Activated CD8-positive, alpha-beta memory T cell treated with anti-CD3 and anti-CD28 coated beads, Interleukin-2, amount 50 U/mL, for 24 hours (primary cell): ENCODE measurements around the gene FOXF1.

Source experiments
- DNase-seq: peaks from one replicate; pipeline ENCODE4 v3.0.0-alpha.2; 2020; ENCODE audit errors: extremely low read depth

FOXF1 gene

DNA sequence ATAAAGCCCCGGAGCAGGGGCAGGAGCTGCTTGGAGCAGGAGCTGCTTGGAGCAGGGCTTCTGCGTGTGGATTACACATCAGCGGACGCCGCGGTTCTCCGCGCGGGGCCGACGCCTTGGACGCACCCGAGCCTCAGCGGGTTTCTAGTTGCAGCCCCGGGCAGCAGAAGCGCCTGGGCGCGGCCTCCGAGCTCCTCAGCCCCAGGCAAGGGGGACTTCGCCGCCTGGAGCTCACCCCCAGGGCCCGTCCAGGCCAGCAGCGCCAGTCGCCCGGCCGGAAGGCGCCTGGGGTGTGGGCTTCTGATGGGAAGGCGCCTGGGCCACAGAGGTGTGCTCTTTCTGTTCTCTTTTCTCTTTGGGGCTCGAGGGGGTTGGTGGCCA, 6.3 kb downstream of the FOXF1 start:
- no peak for DNase-seq

GRCh38 chr16:86517033-86517432, 6.7 kb downstream of the FOXF1 start:
- DNase-seq: no peak

DNA sequence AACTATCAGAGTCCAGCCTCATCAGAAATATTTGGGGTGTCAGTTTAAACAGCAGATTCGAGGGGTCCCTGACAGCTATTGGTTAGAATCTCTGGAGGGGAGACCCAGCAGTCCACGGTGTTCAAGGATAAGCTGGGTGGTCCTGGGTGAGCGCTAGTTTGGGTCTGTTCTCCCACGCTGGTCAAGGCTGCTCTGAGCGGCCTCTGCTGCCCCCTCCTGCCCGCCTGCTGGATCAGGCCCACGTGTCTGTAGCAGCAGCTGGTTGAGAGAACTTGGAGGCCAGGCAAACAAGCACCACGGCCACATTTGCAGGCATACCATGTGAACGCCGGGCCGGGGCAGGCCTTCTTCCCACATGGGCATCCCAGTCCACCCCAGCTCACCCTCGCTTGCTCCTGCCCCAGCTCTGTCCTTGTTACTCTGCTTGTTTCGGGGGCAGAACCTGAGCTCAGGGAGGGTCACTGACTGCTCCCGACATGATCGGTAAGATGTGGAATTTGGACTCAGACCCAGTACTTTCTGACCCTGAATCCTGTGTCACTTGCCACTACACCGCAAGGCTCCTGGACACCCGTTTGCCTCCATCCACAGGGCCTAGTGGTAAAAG, 7.4 kb downstream of the FOXF1 start:
- no peak for DNase-seq

DNA sequence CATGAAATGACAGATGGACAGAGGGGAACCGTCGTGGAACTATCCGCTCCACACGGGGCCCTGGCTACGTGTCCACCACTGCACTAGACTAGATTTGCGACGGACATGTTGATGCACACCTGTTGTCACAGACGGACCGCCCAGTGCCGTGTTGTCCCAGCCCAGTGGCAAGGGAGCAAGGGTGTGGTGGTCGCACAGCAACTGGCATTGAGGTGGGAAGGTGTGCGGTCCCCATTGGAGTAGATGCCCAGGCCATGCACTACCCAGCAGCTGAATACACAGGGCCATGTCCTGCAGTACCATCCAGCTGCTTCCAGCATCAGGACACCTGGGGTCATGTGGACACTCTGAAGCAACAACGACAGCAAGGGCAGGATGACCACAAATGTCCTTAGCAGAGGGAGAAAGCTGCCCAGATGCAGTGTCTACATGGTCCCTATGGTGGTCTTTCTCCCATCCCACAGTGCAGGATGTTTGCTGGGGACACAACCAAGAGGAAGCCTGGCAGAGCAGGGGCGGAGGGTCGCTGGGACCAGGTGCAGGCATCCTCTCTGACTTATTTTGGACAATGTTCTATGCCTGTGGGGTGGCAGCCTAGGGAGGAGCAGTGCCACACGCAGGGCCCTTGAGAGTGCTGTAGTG, 8.8 kb downstream of the FOXF1 start:
- DNase-seq: no peak

DNA sequence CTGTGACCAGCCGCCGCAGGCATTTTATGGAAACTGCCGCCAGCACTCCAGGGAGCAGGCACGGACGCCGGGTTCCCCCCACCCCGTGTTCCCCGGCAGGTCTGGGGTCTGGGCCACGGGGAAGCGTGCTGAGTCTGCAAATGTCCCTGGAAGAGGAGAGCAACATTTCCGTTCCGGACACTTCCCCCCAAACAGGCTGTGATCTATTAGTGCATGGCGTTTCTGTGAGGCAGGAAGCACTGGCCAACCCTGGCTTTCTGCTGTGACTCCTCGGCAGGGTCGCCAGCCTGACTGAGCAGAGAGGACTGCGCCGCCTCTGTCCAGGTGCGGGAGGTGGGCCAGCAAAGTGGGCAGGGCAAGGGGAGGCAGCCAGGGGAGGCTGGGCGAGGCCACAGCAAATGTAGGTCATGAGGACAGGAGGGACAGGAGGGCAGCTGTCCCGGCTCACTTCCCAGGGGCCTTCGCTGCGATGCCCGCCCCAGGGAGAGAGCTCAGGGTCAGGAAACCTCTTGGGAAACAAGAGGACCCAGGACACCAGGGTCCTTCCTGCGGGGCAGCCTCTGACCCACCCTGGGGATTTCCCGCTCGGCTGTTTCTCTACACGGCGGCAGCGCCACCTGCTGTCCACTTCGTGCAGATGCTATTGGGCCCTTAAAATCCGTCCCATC, 9.5 kb downstream of the FOXF1 start:
- no peak for DNase-seq

DNA sequence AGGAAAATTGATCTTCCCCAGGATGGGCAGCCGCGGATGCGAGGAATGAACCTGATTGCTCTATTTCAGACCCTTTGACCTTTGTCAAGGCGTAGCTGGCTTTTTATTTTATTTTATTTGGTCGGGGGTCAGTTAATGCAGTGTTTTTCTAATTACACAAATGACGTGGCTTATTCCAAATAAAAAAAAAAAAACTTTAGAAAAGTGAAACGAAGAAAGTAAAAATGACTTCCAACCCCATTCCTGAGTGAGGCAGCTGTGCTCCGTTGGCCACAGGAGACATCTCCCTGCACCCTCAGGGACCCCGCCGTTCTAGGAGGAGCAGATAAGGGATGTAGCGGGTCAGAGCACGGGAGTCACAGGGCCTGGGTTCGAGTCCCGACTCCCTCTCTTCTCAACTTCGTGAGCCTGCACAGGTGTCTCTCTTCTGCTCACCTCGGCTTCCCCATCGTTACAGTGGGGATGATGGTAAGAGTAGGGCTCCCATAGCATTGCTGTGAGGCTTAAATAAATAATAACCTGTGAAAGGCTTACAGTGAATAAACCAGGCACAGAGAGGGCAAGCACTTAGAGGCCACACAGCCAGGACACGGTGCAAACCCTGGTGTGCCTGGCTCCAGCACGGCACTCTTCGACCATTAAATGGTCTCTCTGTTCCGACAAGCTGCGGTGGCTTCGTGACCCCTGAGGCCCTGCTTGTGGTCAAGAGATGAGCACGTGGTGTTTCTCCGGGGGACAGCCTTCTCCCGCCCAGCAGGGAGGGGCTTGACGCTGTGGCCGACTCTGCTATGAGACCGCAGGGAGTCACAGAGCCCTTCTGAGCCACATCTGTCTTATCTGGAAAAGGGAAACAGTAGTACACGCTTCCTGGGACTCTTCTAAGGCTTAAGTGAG, 10.2 kb downstream of the FOXF1 start:
- no peak for DNase-seq

DNA sequence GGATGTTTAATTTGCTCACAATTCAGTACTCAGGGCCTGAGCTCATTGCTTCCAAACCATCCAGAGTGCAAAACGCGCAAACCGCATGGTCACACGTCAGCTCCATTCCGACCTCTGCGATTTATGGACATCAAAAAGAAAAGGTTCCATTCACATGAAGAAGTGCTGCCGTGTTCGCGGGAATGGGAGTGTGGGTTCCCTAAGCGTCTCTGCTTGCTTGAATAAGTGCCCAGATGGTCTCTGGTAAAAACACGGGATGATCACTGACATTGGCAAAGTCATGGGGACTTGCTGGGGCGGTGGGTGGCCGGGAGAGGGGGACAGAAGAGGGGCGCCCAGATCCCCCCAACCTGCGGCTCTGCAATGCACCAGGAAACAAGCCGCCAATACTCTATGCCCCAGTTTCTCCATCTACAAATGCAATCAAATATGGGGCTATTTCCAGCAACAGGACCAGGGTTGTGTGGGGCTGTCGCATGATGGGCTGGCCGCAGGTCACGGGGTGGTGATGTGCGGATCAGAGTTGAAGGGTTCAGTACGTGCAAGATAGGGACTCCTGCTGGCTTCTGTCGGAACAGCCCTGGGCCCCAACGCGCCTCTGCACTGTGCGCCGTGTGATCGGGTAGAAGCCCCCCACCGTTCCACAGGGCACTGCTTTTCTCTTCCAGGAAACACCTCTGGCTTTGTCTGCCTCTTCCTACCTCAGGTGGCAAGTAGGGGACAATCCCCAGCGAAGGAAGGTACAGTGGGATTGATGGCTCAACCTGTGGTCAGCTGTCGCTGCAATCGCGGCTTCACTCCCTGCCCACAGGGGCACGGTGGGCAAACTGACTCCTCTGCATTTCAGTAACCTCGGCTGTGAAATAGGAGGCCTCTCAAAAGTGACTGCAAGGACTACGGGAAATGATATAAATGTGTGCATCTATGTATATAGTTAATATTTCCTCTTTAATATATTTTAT, 11.2 kb downstream of the FOXF1 start:
- no peak for DNase-seq

- DNase-seq: no peak
Measured at GRCh38 chr16:86522634-86523033, 12.3 kb downstream of the FOXF1 start.

GRCh38 chr16:86523166-86523740, 12.9 kb downstream of the FOXF1 start:
- DNase-seq: no peak

- DNase-seq: no peak
Measured at GRCh38 chr16:86524029-86524428, 13.7 kb downstream of the FOXF1 start.

- DNase-seq: no peak
Measured at GRCh38 chr16:86525696-86526095, 15.4 kb downstream of the FOXF1 start.

DNA sequence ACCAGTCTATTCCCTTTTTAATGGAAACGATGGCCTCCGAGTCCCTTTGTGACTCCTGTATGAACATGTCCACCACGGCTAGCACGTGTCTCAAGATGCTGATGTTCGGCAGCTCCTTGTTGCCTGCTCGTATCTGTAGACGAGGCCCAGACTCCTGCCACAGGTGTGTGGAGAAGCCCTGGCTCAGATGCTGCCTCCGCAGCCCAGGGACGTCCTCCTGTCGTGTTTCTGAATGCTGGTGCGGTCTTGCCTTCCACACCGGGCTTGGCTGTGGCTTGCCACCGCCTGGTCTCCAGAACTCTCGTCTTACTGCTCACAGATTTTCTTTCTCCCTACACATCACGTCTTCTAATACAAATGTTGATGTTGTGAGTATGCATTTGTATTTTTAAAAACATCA, 17.0 kb downstream of the FOXF1 start:
- DNase-seq: no peak

DNA sequence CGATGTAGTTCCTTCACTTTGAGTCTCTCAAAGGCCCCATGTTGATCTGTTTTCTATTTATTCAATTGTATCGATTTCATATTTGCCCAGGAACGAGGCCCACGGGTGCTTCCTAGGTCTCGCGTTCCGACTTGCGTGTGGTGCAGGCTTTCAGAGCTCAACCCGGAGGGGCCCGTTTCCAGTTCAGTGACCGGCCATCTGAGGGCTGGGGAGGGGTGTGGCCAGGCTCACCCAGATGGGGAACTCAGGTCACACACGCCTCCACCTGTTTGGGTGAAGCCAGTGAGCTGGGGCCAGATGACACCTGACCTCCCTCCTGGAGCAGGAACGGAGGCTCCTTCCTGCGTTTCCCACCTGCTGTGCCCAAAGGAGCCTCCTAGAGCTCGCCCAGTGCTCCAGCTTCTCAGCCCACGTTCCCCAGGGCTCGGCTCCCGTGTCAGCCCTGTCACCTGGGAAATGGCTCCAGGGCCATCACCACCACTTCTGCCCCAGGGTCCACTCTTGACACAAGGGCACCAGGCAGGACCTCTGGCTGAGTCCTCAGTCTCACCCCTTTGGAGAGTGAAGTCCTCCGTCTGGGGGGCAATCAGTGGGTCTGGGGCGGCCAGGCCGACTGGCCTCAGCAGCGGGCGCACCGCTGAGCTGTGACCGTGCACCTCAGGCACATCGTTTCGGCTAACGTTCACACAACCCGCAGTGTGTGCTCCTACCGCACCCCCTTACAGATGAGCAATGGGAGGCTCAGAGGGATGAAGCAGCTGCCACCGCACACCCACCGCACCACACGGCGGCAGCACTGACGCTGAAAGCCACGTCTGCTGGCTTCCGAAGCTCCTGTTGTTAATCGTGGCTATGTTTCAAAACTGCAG, 18.0 kb downstream of the FOXF1 start:
- no peak for DNase-seq

- no peak for DNase-seq
Measured at GRCh38 chr16:86529160-86529559, 18.8 kb downstream of the FOXF1 start.

DNA sequence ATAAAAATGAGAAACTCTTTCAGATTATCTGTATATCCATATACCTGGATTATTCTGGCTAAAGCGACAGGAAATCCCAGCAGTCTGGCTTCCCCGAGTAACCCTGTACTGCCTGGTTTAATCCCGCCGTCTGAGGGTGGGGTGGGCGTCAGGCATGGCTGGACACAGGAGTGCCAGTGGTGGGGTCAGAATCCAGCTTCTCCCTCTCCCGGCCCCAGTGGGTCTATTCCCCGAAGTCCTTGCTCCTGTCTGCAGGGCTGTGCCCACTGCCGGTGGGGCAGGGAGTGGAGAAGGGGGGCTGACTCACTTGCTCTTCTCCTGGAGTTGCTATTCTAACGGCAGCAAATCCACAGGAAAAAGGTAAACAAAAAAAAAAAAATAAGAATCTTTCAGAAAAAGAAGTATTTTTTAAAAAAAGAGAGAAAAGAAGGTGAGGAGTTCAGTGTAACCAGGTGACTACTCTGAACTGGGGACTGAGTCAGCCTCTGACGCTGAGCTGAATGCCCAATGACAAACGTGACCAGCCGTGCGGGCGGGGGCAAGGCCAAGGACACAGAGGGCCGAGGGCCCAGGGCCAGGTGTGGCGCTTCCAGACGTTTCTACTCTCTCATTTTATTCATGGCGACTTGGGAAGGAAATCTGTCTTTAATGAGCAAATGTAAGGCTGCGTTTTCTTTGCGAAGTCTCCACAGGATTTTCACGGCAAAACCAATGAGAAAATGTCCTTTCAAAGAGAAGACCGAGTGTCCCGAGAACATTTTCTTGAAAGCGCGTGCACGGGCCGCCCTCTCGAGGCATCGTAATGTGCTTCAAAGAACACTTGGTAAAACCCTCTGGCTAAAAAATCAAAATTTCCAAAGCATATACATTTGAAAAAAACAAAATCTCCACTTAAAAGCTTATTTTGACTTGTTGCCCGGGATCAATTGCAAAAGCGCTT, 20.2 kb downstream of the FOXF1 start:
- no peak for DNase-seq

- DNase-seq: no peak
Measured at GRCh38 chr16:86531191-86531545, 20.8 kb downstream of the FOXF1 start.

GRCh38 chr16:86531641-86532525, 21.6 kb downstream of the FOXF1 start:
- DNase-seq: no peak

DNA sequence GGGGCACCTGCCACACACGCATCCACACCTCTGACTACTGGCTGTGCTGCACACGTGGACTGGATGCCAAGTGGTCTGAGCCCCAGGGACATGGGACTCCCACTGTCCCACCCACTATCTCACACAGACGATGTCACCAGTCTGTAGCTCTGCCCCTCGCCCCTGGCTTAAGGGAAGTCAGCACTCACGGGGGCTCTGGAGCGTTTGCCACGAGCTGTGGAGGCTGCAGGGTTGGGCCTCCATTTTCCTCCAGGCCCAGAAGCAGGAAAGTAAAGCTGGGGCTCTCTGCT, 22.1 kb downstream of the FOXF1 start:
- DNase-seq: no peak
